PC-9 (cell line): ENCODE measurements around the gene CLIP1.

Experiments used
- EZH2 ChIP-seq: fragments of 200-600 bp; sonication (generic); IDR thresholded peaks from 2 replicates; pipeline ENCODE4 v1.8.0; 2017; ENCODE audit warnings: antibody characterized with exemption, low read depth
- TF ChIP-seq, protein P1 (sequence below): fragments of 200-600 bp; sonication (generic); conservative IDR thresholded peaks from 2 replicates; pipeline ENCODE4 v1.6.1; 2017; ENCODE audit warnings: mixed run types, antibody characterized with exemption, mild to moderate bottlenecking, moderate library complexity

GRCh38 chr12:122265886-122266229 is 156.6 kb downstream of the CLIP1 start:
- TF ChIP-seq, protein P1, sequence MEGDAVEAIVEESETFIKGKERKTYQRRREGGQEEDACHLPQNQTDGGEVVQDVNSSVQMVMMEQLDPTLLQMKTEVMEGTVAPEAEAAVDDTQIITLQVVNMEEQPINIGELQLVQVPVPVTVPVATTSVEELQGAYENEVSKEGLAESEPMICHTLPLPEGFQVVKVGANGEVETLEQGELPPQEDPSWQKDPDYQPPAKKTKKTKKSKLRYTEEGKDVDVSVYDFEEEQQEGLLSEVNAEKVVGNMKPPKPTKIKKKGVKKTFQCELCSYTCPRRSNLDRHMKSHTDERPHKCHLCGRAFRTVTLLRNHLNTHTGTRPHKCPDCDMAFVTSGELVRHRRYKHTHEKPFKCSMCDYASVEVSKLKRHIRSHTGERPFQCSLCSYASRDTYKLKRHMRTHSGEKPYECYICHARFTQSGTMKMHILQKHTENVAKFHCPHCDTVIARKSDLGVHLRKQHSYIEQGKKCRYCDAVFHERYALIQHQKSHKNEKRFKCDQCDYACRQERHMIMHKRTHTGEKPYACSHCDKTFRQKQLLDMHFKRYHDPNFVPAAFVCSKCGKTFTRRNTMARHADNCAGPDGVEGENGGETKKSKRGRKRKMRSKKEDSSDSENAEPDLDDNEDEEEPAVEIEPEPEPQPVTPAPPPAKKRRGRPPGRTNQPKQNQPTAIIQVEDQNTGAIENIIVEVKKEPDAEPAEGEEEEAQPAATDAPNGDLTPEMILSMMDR: no peak
- no peak for TF ChIP-seq EZH2
